Neuronal stem cell (in vitro differentiated cells): ENCODE measurements around the gene ZAP70.

Source experiments
- DNase-seq: peaks from one replicate; pipeline ENCODE4 v3.0.0-alpha.2; 2013; ENCODE audit warnings: low spot score
- H2AFZ ChIP-seq: one replicate; pipeline ENCODE4 v1.6.1; 2013; ENCODE audit warnings: mild to moderate bottlenecking, low read length, inconsistent platforms
- H2AK5ac ChIP-seq: 2 replicates; pipeline ENCODE4 v1.6.1; 2013; ENCODE audit warnings: low read depth, mild to moderate bottlenecking, inconsistent platforms, low read length, moderate library complexity, mixed read lengths
- H2BK120ac ChIP-seq: 2 replicates; pipeline ENCODE4 v1.6.1; 2013; ENCODE audit warnings: low read depth, mild to moderate bottlenecking, inconsistent platforms, low read length, moderate library complexity, mixed read lengths
- H2BK12ac ChIP-seq: one replicate; pipeline ENCODE4 v1.6.1; 2013; ENCODE audit warnings: low read length, inconsistent platforms
- H2BK15ac ChIP-seq: 2 replicates; pipeline ENCODE4 v1.6.1; 2013; ENCODE audit warnings: mild to moderate bottlenecking, low read length, inconsistent platforms, mixed read lengths
- H2BK5ac ChIP-seq: one replicate; pipeline ENCODE4 v1.6.1; 2013; ENCODE audit warnings: inconsistent platforms, mild to moderate bottlenecking, low read length, moderate library complexity
- H3K14ac ChIP-seq: one replicate; pipeline ENCODE4 v1.6.1; 2013; ENCODE audit warnings: low read length, inconsistent platforms
- H3K18ac ChIP-seq: 2 replicates; pipeline ENCODE4 v1.6.1; 2013; ENCODE audit warnings: low read length, inconsistent platforms
- H3K23ac ChIP-seq: 2 replicates; pipeline ENCODE4 v1.6.1; 2013; ENCODE audit warnings: low read depth, mild to moderate bottlenecking, mixed read lengths, low read length, inconsistent platforms; ENCODE audit not compliant: poor library complexity
- H3K27ac ChIP-seq: replicated peaks from 3 replicates; pipeline ENCODE4 v1.5.1; 2013; ENCODE audit warnings: low read length, inconsistent platforms
- H3K27me3 ChIP-seq, 3 experiments: 2 replicates each; pipeline ENCODE4 v1.6.1; 2013; ENCODE audit warnings: low read length in 3 of 3, mild to moderate bottlenecking in 2 of 3, inconsistent platforms in 1 of 3, low read depth in 1 of 3, mixed read lengths in 1 of 3, moderate library complexity in 1 of 3; ENCODE audit not compliant: control insufficient read depth in 3 of 3, insufficient read depth in 3 of 3
- H3K36me3 ChIP-seq, 2 donors: replicated peaks in 1 of 2; 2 replicates each; pipeline ENCODE4 v1.6.1; 2013; ENCODE audit warnings: low read length in 2 of 2; ENCODE audit not compliant: control insufficient read depth in 2 of 2, insufficient read depth in 2 of 2
- H3K4ac ChIP-seq: 2 replicates; pipeline ENCODE4 v1.6.1; 2013; ENCODE audit warnings: inconsistent platforms, mild to moderate bottlenecking, low read length, moderate library complexity
- H3K4me1 ChIP-seq, 2 donors: 1 replicate in 1 of 2; 2 replicates in 1 of 2; pipeline ENCODE4 v1.6.1; 2013; ENCODE audit warnings: low read length in 2 of 2, low read depth in 1 of 2; ENCODE audit not compliant: control insufficient read depth in 2 of 2, insufficient read depth in 1 of 2
- H3K4me2 ChIP-seq: one replicate; pipeline ENCODE4 v1.6.1; 2013; ENCODE audit warnings: mild to moderate bottlenecking, low read length, inconsistent platforms; ENCODE audit not compliant: insufficient read depth, poor library complexity, severe bottlenecking
- H3K4me3 ChIP-seq, 2 donors: 2 replicates each; pipeline ENCODE4 v1.5.1; 2013; ENCODE audit warnings: low read length in 2 of 2, mild to moderate bottlenecking in 2 of 2, inconsistent platforms in 1 of 2, moderate library complexity in 1 of 2
- H3K79me1 ChIP-seq: one replicate; pipeline ENCODE4 v1.6.1; 2013; ENCODE audit warnings: low read depth, mild to moderate bottlenecking, inconsistent platforms, low read length, moderate library complexity
- H3K9ac ChIP-seq: one replicate; pipeline ENCODE4 v1.6.1; 2013; ENCODE audit warnings: mild to moderate bottlenecking, low read depth, low read length, inconsistent platforms; ENCODE audit not compliant: poor library complexity
- H3K9me3 ChIP-seq, 2 donors: replicated peaks in 1 of 2; 2 replicates each; pipeline versions ENCODE3 to v1.6.1; 2013; ENCODE audit warnings: low read length in 2 of 2, mild to moderate bottlenecking in 2 of 2, inconsistent platforms in 1 of 2, low read depth in 1 of 2, mixed read lengths in 1 of 2, moderate library complexity in 1 of 2; ENCODE audit not compliant: control insufficient read depth in 2 of 2, insufficient read depth in 1 of 2
- H4K8ac ChIP-seq: one replicate; pipeline ENCODE4 v1.6.1; 2013; ENCODE audit warnings: low read depth, mild to moderate bottlenecking, inconsistent platforms, low read length, moderate library complexity
- H4K91ac ChIP-seq: one replicate; pipeline ENCODE4 v1.6.1; 2013; ENCODE audit warnings: low read length, low read depth, mild to moderate bottlenecking, inconsistent platforms; ENCODE audit not compliant: poor library complexity
- WGBS, 2 donors: extraction: QIAGEN DNeasy Blood & Tissue Kit; methylation state at CpG; one replicate each; pipeline ENCODE4 v1.1.7; 2013; ENCODE audit warnings: missing lambda C conversion rate in 2 of 2, mixed read lengths in 1 of 2; ENCODE audit not compliant: insufficient read length in 2 of 2, insufficient replicate concordance in 1 of 2; ENCODE audit errors: extremely low coverage in 2 of 2; 5-methylcytosine and 5-hydroxymethylcytosine counted together

ZAP70 gene

DNA sequence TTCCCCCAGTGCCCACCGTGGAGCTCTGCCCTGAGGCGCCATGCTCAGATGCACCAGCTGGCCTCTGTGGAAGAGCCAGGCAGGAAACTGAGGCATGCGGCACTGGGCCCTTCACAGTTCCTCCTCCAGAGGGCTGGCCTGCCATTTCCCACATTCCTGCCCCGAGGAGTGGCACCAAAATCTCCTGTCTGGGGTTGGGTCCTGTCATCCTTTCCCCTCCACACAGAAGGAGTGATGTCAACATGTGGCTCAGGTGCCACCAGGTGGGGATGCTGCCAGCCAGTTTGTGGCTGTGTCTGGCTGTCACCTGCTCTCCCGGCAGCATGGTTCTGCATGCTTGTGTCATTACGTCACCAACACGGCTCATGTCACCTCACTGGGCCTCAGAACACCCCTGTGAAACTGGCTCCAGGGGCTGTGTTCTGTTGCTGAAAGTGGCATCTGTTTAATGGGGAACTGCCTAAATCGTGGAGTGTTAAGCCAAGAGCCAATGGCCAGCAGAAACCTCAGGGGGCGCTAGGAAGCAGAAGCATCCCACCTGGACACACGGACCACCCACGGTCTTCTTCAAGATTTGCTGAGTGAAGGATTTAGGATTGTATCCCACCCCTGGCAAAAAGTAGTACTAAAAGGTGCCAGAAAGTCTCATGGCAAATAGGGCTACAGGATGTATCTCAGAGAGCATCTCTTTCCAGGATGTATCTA is 51.3 kb downstream of the ZAP70 start:
- H2BK12ac ChIP-seq = no peak overlapping the region
- H3K36me3 ChIP-seq = peaks cover 19 to 81% of the 10 kb centered on the region in 2 donors
- WGBS, 2 donors = no CpG with 5 or more reads among the region's 11 CpGs
- no peak overlapping the region for H3K4ac ChIP-seq
- H3K9me3 ChIP-seq = no peaks in the 10 kb centered on the region
- H3K4me3 ChIP-seq = no peak overlapping the region
- no peak overlapping the region for H3K14ac ChIP-seq
- no peak overlapping the region for H3K18ac ChIP-seq
- peaks cover 0 to 1% of the 10 kb centered on the region in 2 donors for H3K4me1 ChIP-seq
- no peak overlapping the region for H4K91ac ChIP-seq
- no peak overlapping the region for H2BK120ac ChIP-seq
- peaks cover 4% of the 10 kb centered on the region for H3K79me1 ChIP-seq
- DNase-seq = no peak
- H3K9ac ChIP-seq = no peak overlapping the region
- no peak overlapping the region for H3K27ac ChIP-seq
- no peak overlapping the region for H3K23ac ChIP-seq
- no peak overlapping the region for H2BK5ac ChIP-seq
- H3K27me3 ChIP-seq = no peaks in the 10 kb centered on the region
- no peak overlapping the region for H2AFZ ChIP-seq
- H2BK15ac ChIP-seq = no peak overlapping the region
- no peak overlapping the region for H3K4me2 ChIP-seq
- H2AK5ac ChIP-seq = no peak overlapping the region
- H4K8ac ChIP-seq = no peak overlapping the region

DNA sequence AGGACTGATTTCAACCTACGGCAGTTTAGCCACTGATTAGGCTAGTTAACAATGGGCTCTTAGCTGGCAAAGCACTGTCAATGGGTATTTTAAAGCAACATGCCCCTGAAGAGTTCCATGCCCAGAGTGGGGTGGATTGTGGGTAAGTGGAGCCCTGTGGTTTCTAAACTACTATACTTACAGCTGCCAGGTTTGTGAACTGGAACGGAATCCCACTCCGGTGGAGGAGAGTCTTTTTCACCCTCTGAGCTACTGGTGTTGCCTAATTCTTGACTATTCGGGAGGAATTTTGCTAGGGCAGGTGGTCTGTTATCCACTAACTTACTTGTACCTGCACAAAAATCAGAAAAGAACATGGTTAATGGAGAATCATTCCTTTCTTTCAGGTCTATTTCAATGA is 52.6 kb downstream of the ZAP70 start:
- DNase-seq = no peak
- peaks cover 0 to 1% of the 10 kb centered on the region in 2 donors for H3K4me1 ChIP-seq

DNA sequence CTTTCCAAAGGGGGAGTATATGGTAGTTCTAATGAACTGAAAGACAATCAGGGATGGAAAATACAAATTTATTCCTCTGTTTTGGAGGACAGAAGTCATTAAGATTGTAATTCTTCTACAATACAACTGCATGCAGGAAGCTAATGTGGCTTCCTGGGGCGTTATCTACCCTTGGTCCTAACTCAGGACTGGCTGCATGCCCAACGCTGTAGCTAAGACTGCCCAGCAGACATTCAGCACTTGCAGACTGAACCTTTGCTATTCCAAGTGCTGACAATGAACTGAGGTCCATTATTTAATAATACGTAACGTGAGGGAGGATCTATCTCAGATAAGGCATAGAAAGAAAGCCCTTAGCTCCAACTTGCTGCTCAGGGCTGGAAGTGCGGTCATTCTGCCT is 53.2 kb downstream of the ZAP70 start:
- no peak overlapping the region for H3K14ac ChIP-seq
- no peak overlapping the region for H2BK5ac ChIP-seq
- H2AFZ ChIP-seq = no peak overlapping the region
- H2BK12ac ChIP-seq = no peak overlapping the region
- no peak overlapping the region for H2BK120ac ChIP-seq
- no peak overlapping the region for H2BK15ac ChIP-seq
- peaks cover 12 to 69% of the 10 kb centered on the region in 2 donors for H3K36me3 ChIP-seq
- H3K23ac ChIP-seq = no peak overlapping the region
- peaks cover 0 to 1% of the 10 kb centered on the region in 2 donors for H3K4me1 ChIP-seq
- H3K4ac ChIP-seq = no peak overlapping the region
- H3K18ac ChIP-seq = no peak overlapping the region
- H3K9ac ChIP-seq = no peak overlapping the region
- H2AK5ac ChIP-seq = no peak overlapping the region
- no peak overlapping the region for H4K8ac ChIP-seq
- no peak for DNase-seq
- no peak overlapping the region for H4K91ac ChIP-seq
- no peaks in the 10 kb centered on the region for H3K9me3 ChIP-seq
- H3K27ac ChIP-seq = no peak overlapping the region
- WGBS, 2 donors = no CpG with 5 or more reads among the region's 5 CpGs
- H3K4me2 ChIP-seq = no peak overlapping the region
- no peaks in the 10 kb centered on the region for H3K79me1 ChIP-seq
- H3K4me3 ChIP-seq = no peak overlapping the region
- no peaks in the 10 kb centered on the region for H3K27me3 ChIP-seq

More for the DNA sequence above, 52.6 kb downstream of the ZAP70 start:
- H3K23ac ChIP-seq = no peak overlapping the region
- H3K4me3 ChIP-seq = no peak overlapping the region
- H3K9me3 ChIP-seq = no peaks in the 10 kb centered on the region
- no peak overlapping the region for H2BK15ac ChIP-seq
- no peak overlapping the region for H2BK120ac ChIP-seq
- H3K9ac ChIP-seq = no peak overlapping the region
- no peak overlapping the region for H3K27ac ChIP-seq
- peaks cover 16 to 71% of the 10 kb centered on the region in 2 donors for H3K36me3 ChIP-seq
- no peak overlapping the region for H2AK5ac ChIP-seq
- no peak overlapping the region for H4K8ac ChIP-seq
- H3K27me3 ChIP-seq = no peaks in the 10 kb centered on the region
- no peak overlapping the region for H3K18ac ChIP-seq
- no peak overlapping the region for H3K4me2 ChIP-seq
- H3K14ac ChIP-seq = no peak overlapping the region
- no peak overlapping the region for H2BK5ac ChIP-seq
- WGBS, 2 donors = no CpG with 5 or more reads among the region's 4 CpGs
- H4K91ac ChIP-seq = no peak overlapping the region
- peaks cover 4% of the 10 kb centered on the region for H3K79me1 ChIP-seq
- H2AFZ ChIP-seq = no peak overlapping the region
- no peak overlapping the region for H2BK12ac ChIP-seq
- no peak overlapping the region for H3K4ac ChIP-seq

DNA sequence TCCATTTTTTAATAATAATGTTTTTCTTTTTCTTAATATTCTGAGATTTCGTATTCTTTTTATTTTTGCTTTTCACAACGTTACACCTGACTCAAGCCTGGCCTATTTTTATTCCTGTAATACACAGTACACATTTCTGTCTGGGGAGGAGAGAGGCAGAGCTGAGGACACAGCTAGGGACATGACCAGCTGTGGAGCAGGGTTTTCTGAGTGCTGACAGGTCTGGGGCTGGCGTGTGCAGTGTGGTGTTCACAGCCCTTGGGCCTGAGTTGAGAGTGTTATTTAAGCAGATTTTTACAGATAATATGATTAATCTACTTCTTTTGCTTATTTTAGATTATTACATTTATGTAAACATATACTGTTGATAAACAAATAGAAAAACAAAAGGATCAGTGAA is 55.9 kb downstream of the ZAP70 start:
- Histone ChIP-seq H3K27ac (no peak overlapping the region), H2AK5ac (no peak overlapping the region), H3K9me3 (no peaks in the 10 kb centered on the region), H3K4me3 (no peak overlapping the region), H3K27me3 (no peaks in the 10 kb centered on the region), H2BK12ac (no peak overlapping the region), H3K4me2 (no peak overlapping the region), H3K23ac (no peak overlapping the region), H3K4me1 (no peaks in the 10 kb centered on the region), H4K8ac (no peak overlapping the region), H3K36me3 (peaks cover 15 to 70% of the 10 kb centered on the region in 2 donors), H3K9ac (no peak overlapping the region), H3K14ac (no peak overlapping the region), H2BK5ac (no peak overlapping the region), H3K18ac (no peak overlapping the region), H3K79me1 (no peaks in the 10 kb centered on the region), H3K4ac (no peak overlapping the region), H2BK120ac (no peak overlapping the region), H2AFZ (no peak overlapping the region), H2BK15ac (no peak overlapping the region), H4K91ac (no peak overlapping the region)
- DNase-seq = no peak
- WGBS, 2 donors = no CpG with 5 or more reads among the region's 3 CpGs
